ENCODE results near the gene CCSER2.
A peak's percentile ranks its signal among the peaks of the same experiment; 100 is the strongest.
"Not testable (repeated sequence)": the region's sequence is repeated elsewhere in the genome, so short reads cannot be mapped to it uniquely, and the experiment has no call there.

CCSER2 gene

GRCh38 chr10:84456126-84456525 is 127.7 kb downstream of the CCSER2 start:
- DNase-seq: peak; percentile 61

GRCh38 chr10:84460520-84460919 is 132.1 kb downstream of the CCSER2 start:
- DNase-seq: no peak

GRCh38 chr10:84469470-84469869 is 141.1 kb downstream of the CCSER2 start:
- DNase-seq: no peak

GRCh38 chr10:84473136-84473535 is 144.7 kb downstream of the CCSER2 start:
- peak; percentile 20 for DNase-seq

GRCh38 chr10:84477398-84478128 is 149.2 kb downstream of the CCSER2 start:
- no peak for DNase-seq

GRCh38 chr10:84478151-84478550 is 149.8 kb downstream of the CCSER2 start:
- no peak for DNase-seq

- no peak for DNase-seq
Measured at GRCh38 chr10:84478679-84479078, 150.3 kb downstream of the CCSER2 start.

GRCh38 chr10:84484541-84484940 is 156.2 kb downstream of the CCSER2 start:
- no peak for DNase-seq

GRCh38 chr10:84493361-84493760 is 165.0 kb downstream of the CCSER2 start:
- no peak for DNase-seq

- no peak for DNase-seq
Measured at GRCh38 chr10:84493951-84494848, 165.8 kb downstream of the CCSER2 start.

GRCh38 chr10:84494849-84495180 is 166.4 kb downstream of the CCSER2 start:
- DNase-seq: no peak

- no peak for DNase-seq
Measured at GRCh38 chr10:84497978-84498377, 169.6 kb downstream of the CCSER2 start.

- not testable (repeated sequence) for DNase-seq
Measured at GRCh38 chr10:84499039-84499438, 170.7 kb downstream of the CCSER2 start.

- DNase-seq: peak; percentile 17
Measured at GRCh38 chr10:84499846-84500245, 171.5 kb downstream of the CCSER2 start.

- no peak for DNase-seq
Measured at GRCh38 chr10:84510121-84510520, 181.7 kb downstream of the CCSER2 start.

GRCh38 chr10:84511106-84511505 is 182.7 kb downstream of the CCSER2 start:
- DNase-seq: no peak

GRCh38 chr10:84511709-84512285 is 183.4 kb downstream of the CCSER2 start:
- no peak for DNase-seq

GRCh38 chr10:84517554-84517953 is 189.2 kb downstream of the CCSER2 start:
- DNase-seq: no peak

- no peak for DNase-seq
Measured at GRCh38 chr10:84519235-84519634, 190.8 kb downstream of the CCSER2 start.

GRCh38 chr10:84521013-84521412 is 192.6 kb downstream of the CCSER2 start:
- peak; percentile 36 for DNase-seq

GRCh38 chr10:84521468-84521867 is 193.1 kb downstream of the CCSER2 start:
- no peak for DNase-seq

- DNase-seq: peak; percentile 33
Measured at GRCh38 chr10:84522612-84523462, 194.4 kb downstream of the CCSER2 start.

GRCh38 chr10:84523526-84523925 is 195.1 kb downstream of the CCSER2 start:
- peak; percentile 81 for DNase-seq
